Limb (tissue), 2 donors: ENCODE results near the gene FAM184A.

Experiments used
- DNase-seq, 2 donors: peaks; one replicate each; pipeline ENCODE4 v3.0.0-alpha.2; 2016; ENCODE audit errors: extremely low spot score in 2 of 2

Gene FAM184A

GRCh38 chr6:118917546-118918328 is 160.7 kb downstream of the FAM184A start:
- no peak for DNase-seq

GRCh38 chr6:118914598-118914997 is 163.9 kb downstream of the FAM184A start:
- DNase-seq, result no peak

- no peak for DNase-seq
These were observed 165.3 kb downstream of the FAM184A start for GRCh38 chr6:118913161-118913560.

GRCh38 chr6:118912646-118913045 is 165.8 kb downstream of the FAM184A start:
- no peak for DNase-seq
